WI38 (cell line): ENCODE data around the gene TIGD6.

ENCODE experiments used
- H3K4me3 ChIP-seq: 2 replicates; pipeline ENCODE4 v1.5.1; 2011; ENCODE audit warnings: low read depth, mild to moderate bottlenecking, control low read depth, low read length
- CTCF ChIP-seq: IDR thresholded peaks from 2 replicates; pipeline ENCODE4 v1.5.1; 2012; ENCODE audit warnings: low read depth, mild to moderate bottlenecking, control low read depth, low read length

Gene TIGD6

GRCh38 chr5:150000990-150001659, 671 bp upstream of the TIGD6 start:
- TF ChIP-seq CTCF, result no peak
- H3K4me3 ChIP-seq, result peak overlapping the region; percentile 93

- TF ChIP-seq CTCF, result no peak
- H3K4me3 ChIP-seq, result peak overlapping the region; percentile 93
These were observed 593 bp downstream of the TIGD6 start for GRCh38 chr5:149999866-150000255.

GRCh38 chr5:149999359-149999758, 1.1 kb downstream of the TIGD6 start:
- TF ChIP-seq CTCF, result no peak
- H3K4me3 ChIP-seq, result peak overlapping the region; percentile 93

GRCh38 chr5:149998281-149998680, 2.2 kb downstream of the TIGD6 start:
- TF ChIP-seq CTCF, result no peak
- H3K4me3 ChIP-seq, result no peak overlapping the region

- no peak overlapping the region for H3K4me3 ChIP-seq
- TF ChIP-seq CTCF, result no peak
These were observed 4.1 kb downstream of the TIGD6 start for GRCh38 chr5:149996205-149996890.

- no peak for TF ChIP-seq CTCF
- no peak overlapping the region for H3K4me3 ChIP-seq
These were observed 4.9 kb downstream of the TIGD6 start for GRCh38 chr5:149995385-149996204.

- H3K4me3 ChIP-seq, result no peak overlapping the region
- no peak for TF ChIP-seq CTCF
These were observed 7.0 kb downstream of the TIGD6 start for GRCh38 chr5:149993471-149993870.
